GF-D8 (cell line): ENCODE measurements around the gene CORO2B.
"Not testable (repeated sequence)": the region's sequence is repeated elsewhere in the genome, so short reads cannot be mapped to it uniquely, and the experiment has no call there.

ENCODE experiments used
- DNase-seq: peaks from one replicate; lab custom pipeline; 2025; lab: John Stamatoyannopoulos, UW

Gene CORO2B

GRCh38 chr15:68590721-68591389 is 12.1 kb downstream of the CORO2B start:
- no peak for DNase-seq

- no peak for DNase-seq
These were observed 13.3 kb downstream of the CORO2B start for GRCh38 chr15:68592054-68592453.

- no peak for DNase-seq
These were observed 13.8 kb downstream of the CORO2B start for GRCh38 chr15:68592544-68592943.

DNA sequence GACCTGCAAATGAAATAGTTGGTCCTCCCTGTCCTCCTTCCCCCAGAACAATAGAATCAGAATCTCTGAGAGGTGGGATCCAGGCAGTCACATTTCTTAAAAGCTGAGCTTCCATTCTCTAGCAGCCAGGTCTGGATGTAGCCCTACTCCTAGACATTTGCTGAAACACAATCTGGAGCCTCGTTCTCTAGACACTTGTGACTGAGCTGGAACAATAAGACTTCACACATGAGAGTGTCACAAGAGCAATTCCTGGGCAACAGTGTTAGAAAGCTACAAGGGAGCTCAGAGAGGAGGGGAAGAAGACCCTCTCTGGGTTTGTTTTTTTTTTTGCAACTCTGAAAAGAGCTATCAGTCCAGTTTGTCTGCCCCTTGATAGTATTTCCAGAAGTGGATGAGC is 14.5 kb downstream of the CORO2B start:
- no peak for DNase-seq

DNA sequence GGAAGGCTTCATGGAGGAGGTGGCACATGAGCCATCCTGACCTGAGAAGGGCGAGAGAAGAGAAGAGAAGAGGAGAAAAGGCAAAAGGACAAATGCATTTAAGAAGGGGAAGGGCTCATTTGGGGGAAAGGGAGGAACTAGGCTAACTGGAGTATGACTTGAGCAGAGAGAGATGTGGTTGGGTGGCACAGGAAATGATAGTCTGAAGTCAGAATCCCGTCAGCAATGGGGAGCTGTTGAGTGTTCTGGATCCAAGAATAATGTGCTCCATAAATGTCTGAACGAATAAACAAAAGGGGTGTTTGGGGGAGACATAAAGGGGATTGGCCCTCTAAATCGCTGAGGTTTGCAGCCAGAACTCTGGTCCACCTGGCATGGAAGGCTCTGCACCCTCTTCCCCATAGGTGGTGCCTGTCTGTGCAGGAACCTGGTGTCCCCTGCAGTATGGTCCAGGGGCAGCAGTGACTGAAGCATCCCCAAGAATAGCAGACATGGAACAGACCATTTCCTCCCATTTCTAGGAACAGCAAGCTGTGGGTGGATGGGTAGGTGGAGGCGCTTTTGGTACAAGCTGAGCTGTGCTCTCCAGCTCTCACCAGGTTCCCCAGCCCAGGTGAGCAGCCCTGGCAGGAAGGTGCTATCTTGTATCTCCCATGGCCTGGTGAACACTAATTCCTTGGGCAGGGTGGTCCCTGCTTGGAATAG is 15.2 kb downstream of the CORO2B start:
- no peak for DNase-seq

DNA sequence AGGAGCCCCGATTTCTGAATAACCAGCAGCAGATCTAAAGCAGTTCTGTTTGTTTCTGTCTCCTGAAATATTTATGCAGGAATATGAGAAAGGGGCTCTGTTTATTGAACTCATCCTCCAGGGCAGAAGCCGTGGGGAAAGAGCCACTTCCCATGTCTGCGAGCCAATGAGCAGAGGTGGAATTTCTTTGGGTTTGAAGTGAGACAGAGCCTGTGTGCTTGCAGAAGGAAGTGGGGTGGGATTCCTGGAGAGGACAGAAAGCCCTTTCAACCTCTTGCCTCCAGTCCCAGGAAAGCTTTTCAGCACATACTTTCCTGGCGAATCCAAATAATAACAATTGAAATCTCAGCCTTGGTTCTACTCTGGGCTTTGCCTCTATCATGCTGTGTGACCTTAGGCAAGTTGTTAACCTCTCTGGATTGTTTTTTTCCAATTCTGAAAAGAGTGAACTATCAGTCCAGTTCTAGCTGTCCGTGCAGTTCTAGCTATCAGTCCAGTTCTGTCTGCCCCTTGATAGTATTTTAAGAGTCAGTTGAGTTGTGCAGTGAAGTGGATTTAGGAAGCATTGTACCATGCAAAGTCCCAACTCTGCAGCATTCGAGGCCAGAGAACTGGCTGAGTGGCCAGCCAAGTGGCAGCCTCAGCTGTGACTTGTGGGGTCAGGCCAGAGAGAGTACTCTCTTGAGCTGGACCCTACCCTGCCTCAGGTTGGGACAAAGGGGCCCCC is 15.9 kb downstream of the CORO2B start:
- no peak for DNase-seq

- DNase-seq, result no peak
These were observed 16.4 kb downstream of the CORO2B start for GRCh38 chr15:68595260-68595564.

DNA sequence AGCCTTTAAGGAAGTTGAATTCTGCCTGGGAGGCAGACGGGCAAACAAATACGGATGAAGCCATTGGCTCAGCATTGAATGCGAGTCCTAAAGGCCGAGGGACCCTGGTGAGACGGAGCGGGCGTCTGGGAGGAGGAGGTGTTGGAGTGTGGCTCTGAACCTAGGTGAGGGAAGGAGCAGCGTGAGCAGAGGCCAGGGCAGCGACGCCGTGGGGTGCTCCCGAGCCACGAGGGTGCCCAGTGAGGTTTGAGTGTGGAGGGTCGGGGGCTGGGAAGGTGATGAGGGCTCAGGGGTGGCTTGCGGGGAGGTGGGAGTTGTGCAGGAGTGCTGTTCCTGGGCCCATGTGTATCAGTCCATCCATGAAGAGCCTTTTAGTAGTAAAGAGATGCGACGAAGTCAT is 17.0 kb downstream of the CORO2B start:
- DNase-seq, result no peak

DNA sequence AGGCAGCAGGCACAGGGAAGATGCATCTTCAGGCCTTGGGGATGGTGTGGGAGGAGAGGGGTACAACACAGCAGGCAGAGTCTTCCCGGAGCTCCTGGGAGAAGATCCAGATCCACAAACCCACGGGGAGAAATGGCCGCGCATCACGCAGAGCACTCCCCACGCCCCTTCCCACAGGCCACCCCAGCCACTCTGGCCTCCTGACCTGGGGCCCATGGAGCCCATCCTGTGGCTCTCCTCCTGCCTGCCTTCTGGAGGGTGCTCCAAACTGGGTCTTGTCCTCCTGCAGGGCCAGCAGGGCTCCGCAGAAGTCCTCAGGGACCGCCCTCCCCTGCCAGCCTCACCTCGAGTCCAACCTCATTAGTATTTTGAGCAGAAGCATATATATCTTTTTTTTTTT is 17.9 kb downstream of the CORO2B start:
- no peak for DNase-seq

DNA sequence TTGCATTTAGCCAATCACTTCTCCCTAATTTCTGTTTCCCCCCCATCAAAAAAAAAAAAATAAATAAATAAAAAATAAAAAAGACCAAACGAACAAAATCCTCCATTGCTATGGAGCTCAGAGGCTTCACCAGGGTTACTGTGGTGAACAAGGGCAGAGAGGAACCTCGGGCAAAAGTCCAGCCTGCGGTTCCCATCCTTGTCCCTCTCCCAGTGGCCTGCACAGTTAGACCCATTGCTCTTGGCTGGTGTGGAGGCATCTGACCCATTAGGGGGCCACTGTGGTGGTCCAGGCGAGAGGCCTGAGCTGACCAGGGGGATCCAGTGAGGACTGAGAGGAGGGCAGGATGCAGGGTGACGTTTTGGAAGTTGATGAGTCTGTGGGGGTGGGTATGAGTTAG is 18.8 kb downstream of the CORO2B start:
- DNase-seq, result no peak

GRCh38 chr15:68598171-68599152 is 19.7 kb downstream of the CORO2B start:
- no peak for DNase-seq

DNA sequence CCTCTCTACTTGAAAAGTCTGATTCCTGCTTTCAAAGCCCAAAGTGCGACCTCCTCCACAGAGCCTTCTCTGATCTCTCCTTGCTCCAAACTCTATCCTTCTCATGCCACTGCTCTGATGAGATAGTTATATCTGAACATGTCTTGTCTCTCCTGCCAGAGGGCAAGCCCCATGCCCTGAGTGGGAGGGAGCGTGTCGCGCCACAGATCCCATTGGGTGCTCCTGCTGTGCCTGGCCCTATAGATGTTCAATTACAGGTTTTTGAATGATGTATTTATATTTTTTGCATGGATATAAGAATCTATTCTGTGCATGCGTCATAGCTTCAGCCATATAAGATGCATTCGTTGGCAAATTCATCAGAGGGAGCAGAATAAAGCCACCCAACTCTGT is 20.4 kb downstream of the CORO2B start:
- DNase-seq, result no peak

DNA sequence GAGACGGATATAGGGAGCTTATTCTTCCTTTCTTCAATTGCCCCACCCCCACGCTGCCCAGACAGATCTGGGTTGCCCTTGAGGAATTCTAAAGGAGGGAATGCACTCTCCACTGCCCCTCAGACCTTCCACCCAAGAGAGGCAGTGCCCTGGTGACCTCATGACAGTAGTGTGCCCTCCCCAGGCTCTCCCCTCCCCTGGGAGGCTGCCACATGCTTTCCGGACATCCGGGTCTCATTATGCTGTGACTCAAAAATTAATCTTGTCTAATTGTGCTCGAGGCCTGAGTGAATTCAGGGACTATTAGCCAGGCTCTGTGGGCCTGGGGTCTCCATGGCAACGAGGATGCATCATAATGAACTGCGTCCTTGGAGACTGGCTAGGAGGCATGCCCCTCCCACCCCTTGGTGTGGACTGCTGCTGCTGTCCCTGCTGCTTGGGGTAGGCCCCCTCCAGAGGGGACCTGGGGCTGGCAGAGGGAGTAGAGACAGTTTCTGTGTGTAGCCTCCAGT is 20.8 kb downstream of the CORO2B start:
- no peak for DNase-seq

GRCh38 chr15:68601206-68602197 is 22.7 kb downstream of the CORO2B start:
- DNase-seq, result no peak

DNA sequence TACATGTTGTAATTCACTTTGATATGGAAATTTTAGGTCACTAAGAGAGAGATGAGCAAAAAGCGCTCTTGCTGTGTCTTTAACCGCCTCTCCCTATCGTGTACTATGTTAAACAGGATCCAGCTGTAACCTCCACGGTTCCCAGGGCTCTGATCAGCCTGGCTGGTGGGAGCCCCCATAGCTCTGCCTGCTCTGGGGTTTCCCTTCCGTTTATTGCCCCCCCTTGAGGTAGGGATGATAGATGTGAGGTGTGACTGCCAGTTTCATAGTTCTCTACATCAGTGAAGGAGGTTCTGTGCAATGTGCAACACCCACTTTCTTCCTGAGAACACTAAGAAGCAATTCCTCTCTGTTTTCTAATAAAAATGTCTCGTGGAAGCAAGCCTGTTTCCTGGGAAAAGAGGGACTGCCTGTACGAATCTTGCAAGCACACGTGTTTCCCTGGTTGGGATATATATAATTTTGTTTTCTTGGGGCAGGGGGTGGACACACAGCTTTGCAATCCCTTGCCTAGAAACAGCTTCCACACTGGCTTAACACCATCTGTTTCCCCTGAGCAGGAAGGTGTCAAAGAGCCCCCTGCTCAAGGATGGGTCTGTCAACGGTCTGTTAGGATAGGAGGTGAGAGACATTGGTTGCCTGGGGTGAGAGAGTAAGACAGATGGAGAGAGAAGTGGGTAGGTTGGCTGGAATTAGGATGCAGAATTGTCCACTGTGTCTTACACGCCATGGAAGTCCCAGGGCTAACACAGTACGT is 23.8 kb downstream of the CORO2B start:
- no peak for DNase-seq

- no peak for DNase-seq
These were observed 24.4 kb downstream of the CORO2B start for GRCh38 chr15:68603216-68603595.

GRCh38 chr15:68603951-68604350 is 25.2 kb downstream of the CORO2B start:
- DNase-seq, result no peak

- not testable (repeated sequence) for DNase-seq
These were observed 26.2 kb downstream of the CORO2B start for GRCh38 chr15:68604840-68605478.

DNA sequence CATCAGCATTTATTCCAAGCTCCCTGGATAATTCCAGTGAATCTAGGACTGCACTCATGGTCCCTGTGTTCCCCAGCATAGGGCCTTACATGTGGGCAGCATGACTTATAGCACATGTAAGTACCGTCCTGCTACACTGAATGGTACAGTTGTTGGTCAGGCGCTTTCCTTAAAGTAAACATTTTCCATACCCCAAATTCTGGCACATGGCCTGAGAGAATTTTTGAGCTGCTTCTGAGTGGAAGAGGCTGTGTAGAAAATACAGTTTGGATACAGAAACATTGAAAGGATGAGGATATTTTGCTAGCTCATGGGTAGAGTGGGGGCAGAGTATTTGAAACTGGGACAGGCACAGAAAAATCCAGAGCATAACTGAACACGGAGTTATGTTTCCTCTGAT is 27.6 kb downstream of the CORO2B start:
- no peak for DNase-seq
